Measurements from ENCODE around the gene OR2V1.
"Not testable (repeated sequence)": the region's sequence is repeated elsewhere in the genome, so short reads cannot be mapped to it uniquely, and the experiment has no call there.

OR2V1 gene

GRCh38 chr5:181160152-181160754, 29.3 kb upstream of the OR2V1 start:
- peak; percentile 29 for DNase-seq

- peak; percentile 88 for DNase-seq
Measured at GRCh38 chr5:181159286-181160151, 28.6 kb upstream of the OR2V1 start.

GRCh38 chr5:181158869-181159268, 27.9 kb upstream of the OR2V1 start:
- DNase-seq = no peak

- DNase-seq = no peak
Measured at GRCh38 chr5:181156758-181157157, 25.8 kb upstream of the OR2V1 start.

- DNase-seq = no peak
Measured at GRCh38 chr5:181153814-181154213, 22.8 kb upstream of the OR2V1 start.

GRCh38 chr5:181152406-181152805, 21.4 kb upstream of the OR2V1 start:
- DNase-seq = no peak

GRCh38 chr5:181151146-181151545, 20.2 kb upstream of the OR2V1 start:
- DNase-seq = no peak

GRCh38 chr5:181149806-181150733, 19.1 kb upstream of the OR2V1 start:
- DNase-seq = no peak

GRCh38 chr5:181149355-181149754, 18.4 kb upstream of the OR2V1 start:
- no peak for DNase-seq

- DNase-seq = not testable (repeated sequence)
Measured at GRCh38 chr5:181146927-181147636, 16.1 kb upstream of the OR2V1 start, which contains the start of gene OR2V2. Gene OR2V2, plus strand, starts transcription at chr5:181147586. Its CDS starts 7,357 bp downstream, at chr5:181154943.

GRCh38 chr5:181145133-181145532, 14.2 kb upstream of the OR2V1 start:
- DNase-seq = no peak

- DNase-seq = no peak
Measured at GRCh38 chr5:181142054-181142453, 11.1 kb upstream of the OR2V1 start.

- DNase-seq = no peak
Measured at GRCh38 chr5:181140766-181141165, 9.8 kb upstream of the OR2V1 start.

- no peak for DNase-seq
Measured at GRCh38 chr5:181138258-181138657, 7.3 kb upstream of the OR2V1 start.

GRCh38 chr5:181136361-181136955, 5.5 kb upstream of the OR2V1 start:
- no peak for DNase-seq

- DNase-seq = no peak
Measured at GRCh38 chr5:181134259-181134658, 3.3 kb upstream of the OR2V1 start.

GRCh38 chr5:181133610-181134231, 2.8 kb upstream of the OR2V1 start:
- no peak for DNase-seq

- DNase-seq = no peak
Measured at GRCh38 chr5:181133083-181133482, 2.1 kb upstream of the OR2V1 start.

GRCh38 chr5:181131514-181131913, 545 bp upstream of the OR2V1 start:
- no peak for DNase-seq

- not testable (repeated sequence) for DNase-seq
Measured at GRCh38 chr5:181130081-181130480, 888 bp downstream of the OR2V1 start.

GRCh38 chr5:181129601-181130000, 1.4 kb downstream of the OR2V1 start:
- DNase-seq = no peak

Measured in NCI-H748 treated with DMSO at 0.1 percent for 48 hours (cell line).